GM23338 (cell line): ENCODE results near the gene PIP5K1C. TPM values are rescaled to one million over a fixed set of nuclear protein-coding genes. Genes with fewer than 3 reads are reported as not detected.

Experiments
- ATAC-seq: fragments of 200-7000 bp; cut with Tn5 transposase; 3 replicates; pipeline ENCODE4 v1.9.1; 2020
- DNase-seq: peaks from one replicate; pipeline ENCODE4 v3.0.0-alpha.2; 2015; ENCODE audit warnings: low spot score
- H2AFZ ChIP-seq: fragments of 200-600 bp; sonication (generic); 2 replicates; pipeline ENCODE4 v1.8.0; 2016; ENCODE audit warnings: antibody characterized with exemption, mild to moderate bottlenecking, moderate library complexity
- H3F3A ChIP-seq: fragments of 200-600 bp; sonication (generic); replicated peaks from 2 replicates; pipeline ENCODE4 v1.8.0; 2017; ENCODE audit warnings: antibody characterized with exemption, mixed run types, low read depth
- H3K27ac ChIP-seq: fragments of 200-600 bp; sonication (generic); 2 replicates; pipeline ENCODE4 v1.6.1; 2016; ENCODE audit warnings: low read depth
- H3K27me3 ChIP-seq: fragments of 200-600 bp; sonication (generic); 2 replicates; pipeline ENCODE4 v1.8.0; 2016; ENCODE audit warnings: mild to moderate bottlenecking, mixed run types, moderate library complexity; ENCODE audit not compliant: insufficient read depth
- H3K36me3 ChIP-seq: fragments of 200-600 bp; sonication (generic); 2 replicates; pipeline ENCODE4 v1.8.0; 2016; ENCODE audit warnings: mild to moderate bottlenecking; ENCODE audit not compliant: insufficient read depth
- H3K4me1 ChIP-seq: fragments of 200-600 bp; sonication (generic); 2 replicates; pipeline ENCODE4 v1.8.0; 2016; ENCODE audit warnings: mild to moderate bottlenecking, moderate library complexity; ENCODE audit not compliant: insufficient read depth
- H3K4me2 ChIP-seq: fragments of 200-600 bp; sonication (generic); 2 replicates; pipeline ENCODE4 v1.7.1; 2017; ENCODE audit warnings: mixed run types
- H3K4me3 ChIP-seq: fragments of 200-600 bp; sonication (generic); 2 replicates; pipeline ENCODE4 v1.6.1; 2016; ENCODE audit warnings: mixed run types
- H3K79me2 ChIP-seq: fragments of 200-600 bp; sonication (generic); replicated peaks from 2 replicates; pipeline ENCODE4 v1.8.0; 2017; ENCODE audit warnings: mild to moderate bottlenecking; ENCODE audit not compliant: insufficient read depth
- H3K9me2 ChIP-seq: fragments of 200-600 bp; sonication (generic); 2 replicates; pipeline ENCODE4 v1.8.0; 2017; ENCODE audit not compliant: insufficient read depth
- H4K20me1 ChIP-seq: fragments of 200-600 bp; sonication (generic); replicated peaks from 2 replicates; pipeline ENCODE4 v1.8.0; 2017; ENCODE audit warnings: mild to moderate bottlenecking; ENCODE audit not compliant: insufficient read depth
- H3K27ac Mint-ChIP-seq: 2 replicates; pipeline ENCODE4 v1.8.0; 2020; ENCODE audit warnings: inconsistent platforms, mild to moderate bottlenecking, moderate library complexity, mixed read lengths
- H3K27me3 Mint-ChIP-seq: 3 replicates; pipeline ENCODE4 v1.8.0; 2022; ENCODE audit warnings: low read depth, mild to moderate bottlenecking, moderate library complexity, mixed read lengths, inconsistent platforms; ENCODE audit not compliant: insufficient read depth, poor library complexity
- H3K36me3 Mint-ChIP-seq: 3 replicates; pipeline ENCODE4 v1.8.0; 2021; ENCODE audit warnings: low read depth, mild to moderate bottlenecking, inconsistent platforms, moderate library complexity, mixed read lengths
- H3K4me1 Mint-ChIP-seq: 3 replicates; pipeline ENCODE4 v1.8.0; 2020; ENCODE audit warnings: mild to moderate bottlenecking, inconsistent platforms, mixed read lengths
- H3K4me3 Mint-ChIP-seq: 3 replicates; pipeline ENCODE4 v1.8.0; 2021; ENCODE audit warnings: moderate library complexity, mild to moderate bottlenecking, inconsistent platforms, mixed read lengths
- H3K9me3 Mint-ChIP-seq: 3 replicates; pipeline ENCODE4 v1.8.0; 2020; ENCODE audit warnings: moderate library complexity, mild to moderate bottlenecking, inconsistent platforms, mixed read lengths
- CREB1 ChIP-seq: fragments of 250-450 bp; sonication (Bioruptor Pico); IDR thresholded peaks from 2 replicates; pipeline ENCODE4 v1.5.0; 2020; ENCODE audit warnings: low read depth, mild to moderate bottlenecking, moderate library complexity
- EZH2 ChIP-seq: fragments of 200-600 bp; sonication (generic); IDR thresholded peaks from one replicate; pipeline ENCODE4 v1.8.0; 2017; ENCODE audit warnings: antibody characterized with exemption, mild to moderate bottlenecking, low read depth; ENCODE audit not compliant: unreplicated experiment
- EZH2phosphoT487 ChIP-seq: fragments of 200-600 bp; sonication (generic); IDR thresholded peaks from one replicate; pipeline ENCODE4 v1.8.1; 2018; ENCODE audit warnings: antibody characterized with exemption; ENCODE audit not compliant: unreplicated experiment
- JUNB ChIP-seq: IDR thresholded peaks from one replicate; pipeline ENCODE4 v1.6.1; 2016; ENCODE audit warnings: antibody characterized with exemption; ENCODE audit not compliant: unreplicated experiment
- NANOG ChIP-seq: IDR thresholded peaks from 2 replicates; pipeline ENCODE4 v1.6.1; 2016; ENCODE audit warnings: antibody characterized with exemption, borderline replicate concordance
- STAT1 ChIP-seq: IDR thresholded peaks from one replicate; pipeline ENCODE4 v1.6.1; 2016; ENCODE audit warnings: antibody characterized with exemption; ENCODE audit not compliant: unreplicated experiment
- ZNF331 ChIP-seq: fragments of 250-450 bp; sonication (Bioruptor Pico); IDR thresholded peaks from 2 replicates; pipeline ENCODE4 v1.5.0; 2020; ENCODE audit warnings: low read depth, mild to moderate bottlenecking, moderate library complexity
- polyA plus RNA-seq: library from polyadenylated mRNA; unstranded; fragments of >200 nt; fragmentation: Nextera tagmentation; extraction: Ambion mirVana; gene quantifications from 2 replicates; pipeline ENCODE4 v1.2.1, GENCODE V29; 2016
- total RNA-seq: library from RNA; depleted of rRNA; stranded (reverse); fragments of >200 nt; shearing (Covaris generic); gene quantifications from 2 replicates; pipeline ENCODE4 v1.2.3, GENCODE V29; 2014
- TF ChIP-seq, protein P1 (sequence below), 2 experiments: fragments of 200-600 bp in 1 of 2; sonication (generic) in 1 of 2; conservative IDR thresholded peaks; 2 replicates each; pipeline versions ENCODE4 v1.5.1 to v1.6.1; 2016 to 2017; ENCODE audit warnings: antibody characterized with exemption in 2 of 2, low read depth in 2 of 2, mild to moderate bottlenecking in 2 of 2, moderate library complexity in 1 of 2
- TF ChIP-seq, protein P2 (sequence below): IDR thresholded peaks from 2 replicates; pipeline ENCODE4 v1.6.1; 2016; ENCODE audit warnings: antibody characterized with exemption
- TF ChIP-seq, protein P3 (sequence below): IDR thresholded peaks from one replicate; pipeline ENCODE4 v1.6.1; 2018; ENCODE audit warnings: antibody characterized with exemption; ENCODE audit not compliant: unreplicated experiment
- TF ChIP-seq, protein P4 (sequence below): fragments of 250-450 bp; sonication (Bioruptor Pico); IDR thresholded peaks from 2 replicates; pipeline ENCODE4 v1.5.0; 2020; ENCODE audit warnings: mild to moderate bottlenecking, moderate library complexity

Gene PIP5K1C
- total and polyA plus RNA-seq, 2 experiments from 2014 or later = 11.8 to 46.7 TPM

DNA sequence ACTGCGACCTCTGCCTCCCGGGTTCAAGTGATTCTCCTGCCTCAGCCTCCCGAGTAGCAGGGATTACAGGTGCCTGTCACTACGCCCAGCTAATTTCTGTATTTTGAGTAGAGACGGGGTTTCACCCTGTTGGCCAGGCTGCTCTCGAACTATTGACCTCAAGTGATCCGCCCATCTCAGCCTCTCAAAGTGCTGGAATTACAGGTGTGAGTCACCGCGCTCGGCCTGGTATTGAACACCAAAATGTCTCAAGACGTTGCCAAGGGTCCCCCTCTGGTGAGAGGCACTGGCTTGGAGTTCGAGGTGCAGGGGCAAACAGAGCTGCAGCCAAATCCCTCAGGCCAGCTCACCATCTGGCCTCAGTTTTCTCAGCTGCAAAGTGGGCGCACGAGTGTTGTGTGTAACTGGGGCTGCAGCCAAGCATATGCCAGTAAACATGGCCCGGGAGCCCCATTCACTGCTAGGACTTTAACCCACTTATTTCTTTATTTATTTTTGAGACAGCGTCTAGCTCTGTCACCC is 15.9 kb upstream of the PIP5K1C start:
- no peak overlapping the region for H3K27ac Mint-ChIP-seq
- ATAC-seq = no peak
- H3K36me3 ChIP-seq = no peaks in the 10 kb centered on the region
- H3K27me3 Mint-ChIP-seq = peaks cover 12% of the 10 kb centered on the region
- no peak overlapping the region for H2AFZ ChIP-seq
- H3K9me2 ChIP-seq = no peaks in the 10 kb centered on the region
- H3K9me3 Mint-ChIP-seq = no peaks in the 10 kb centered on the region
- no peaks in the 10 kb centered on the region for H4K20me1 ChIP-seq
- H3K27me3 ChIP-seq = no peaks in the 10 kb centered on the region
- H3K4me1 Mint-ChIP-seq = no peaks in the 10 kb centered on the region
- TF ChIP-seq JUNB (no peak), EZH2phosphoT487 (no peak), EZH2 (no peak), CREB1 (CRISPR knock-in tag) (no peak), STAT1 (no peak), NANOG (no peak), ZNF331 (CRISPR knock-in tag) (no peak)
- TF ChIP-seq, protein P1, sequence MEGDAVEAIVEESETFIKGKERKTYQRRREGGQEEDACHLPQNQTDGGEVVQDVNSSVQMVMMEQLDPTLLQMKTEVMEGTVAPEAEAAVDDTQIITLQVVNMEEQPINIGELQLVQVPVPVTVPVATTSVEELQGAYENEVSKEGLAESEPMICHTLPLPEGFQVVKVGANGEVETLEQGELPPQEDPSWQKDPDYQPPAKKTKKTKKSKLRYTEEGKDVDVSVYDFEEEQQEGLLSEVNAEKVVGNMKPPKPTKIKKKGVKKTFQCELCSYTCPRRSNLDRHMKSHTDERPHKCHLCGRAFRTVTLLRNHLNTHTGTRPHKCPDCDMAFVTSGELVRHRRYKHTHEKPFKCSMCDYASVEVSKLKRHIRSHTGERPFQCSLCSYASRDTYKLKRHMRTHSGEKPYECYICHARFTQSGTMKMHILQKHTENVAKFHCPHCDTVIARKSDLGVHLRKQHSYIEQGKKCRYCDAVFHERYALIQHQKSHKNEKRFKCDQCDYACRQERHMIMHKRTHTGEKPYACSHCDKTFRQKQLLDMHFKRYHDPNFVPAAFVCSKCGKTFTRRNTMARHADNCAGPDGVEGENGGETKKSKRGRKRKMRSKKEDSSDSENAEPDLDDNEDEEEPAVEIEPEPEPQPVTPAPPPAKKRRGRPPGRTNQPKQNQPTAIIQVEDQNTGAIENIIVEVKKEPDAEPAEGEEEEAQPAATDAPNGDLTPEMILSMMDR (conservative IDR thresholded peaks at IDR 0.05; ENCODE audit: low read depth in 2 of 2) = no peak
- TF ChIP-seq, protein P2, sequence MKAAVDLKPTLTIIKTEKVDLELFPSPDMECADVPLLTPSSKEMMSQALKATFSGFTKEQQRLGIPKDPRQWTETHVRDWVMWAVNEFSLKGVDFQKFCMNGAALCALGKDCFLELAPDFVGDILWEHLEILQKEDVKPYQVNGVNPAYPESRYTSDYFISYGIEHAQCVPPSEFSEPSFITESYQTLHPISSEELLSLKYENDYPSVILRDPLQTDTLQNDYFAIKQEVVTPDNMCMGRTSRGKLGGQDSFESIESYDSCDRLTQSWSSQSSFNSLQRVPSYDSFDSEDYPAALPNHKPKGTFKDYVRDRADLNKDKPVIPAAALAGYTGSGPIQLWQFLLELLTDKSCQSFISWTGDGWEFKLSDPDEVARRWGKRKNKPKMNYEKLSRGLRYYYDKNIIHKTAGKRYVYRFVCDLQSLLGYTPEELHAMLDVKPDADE = no peak
- TF ChIP-seq, protein P3, sequence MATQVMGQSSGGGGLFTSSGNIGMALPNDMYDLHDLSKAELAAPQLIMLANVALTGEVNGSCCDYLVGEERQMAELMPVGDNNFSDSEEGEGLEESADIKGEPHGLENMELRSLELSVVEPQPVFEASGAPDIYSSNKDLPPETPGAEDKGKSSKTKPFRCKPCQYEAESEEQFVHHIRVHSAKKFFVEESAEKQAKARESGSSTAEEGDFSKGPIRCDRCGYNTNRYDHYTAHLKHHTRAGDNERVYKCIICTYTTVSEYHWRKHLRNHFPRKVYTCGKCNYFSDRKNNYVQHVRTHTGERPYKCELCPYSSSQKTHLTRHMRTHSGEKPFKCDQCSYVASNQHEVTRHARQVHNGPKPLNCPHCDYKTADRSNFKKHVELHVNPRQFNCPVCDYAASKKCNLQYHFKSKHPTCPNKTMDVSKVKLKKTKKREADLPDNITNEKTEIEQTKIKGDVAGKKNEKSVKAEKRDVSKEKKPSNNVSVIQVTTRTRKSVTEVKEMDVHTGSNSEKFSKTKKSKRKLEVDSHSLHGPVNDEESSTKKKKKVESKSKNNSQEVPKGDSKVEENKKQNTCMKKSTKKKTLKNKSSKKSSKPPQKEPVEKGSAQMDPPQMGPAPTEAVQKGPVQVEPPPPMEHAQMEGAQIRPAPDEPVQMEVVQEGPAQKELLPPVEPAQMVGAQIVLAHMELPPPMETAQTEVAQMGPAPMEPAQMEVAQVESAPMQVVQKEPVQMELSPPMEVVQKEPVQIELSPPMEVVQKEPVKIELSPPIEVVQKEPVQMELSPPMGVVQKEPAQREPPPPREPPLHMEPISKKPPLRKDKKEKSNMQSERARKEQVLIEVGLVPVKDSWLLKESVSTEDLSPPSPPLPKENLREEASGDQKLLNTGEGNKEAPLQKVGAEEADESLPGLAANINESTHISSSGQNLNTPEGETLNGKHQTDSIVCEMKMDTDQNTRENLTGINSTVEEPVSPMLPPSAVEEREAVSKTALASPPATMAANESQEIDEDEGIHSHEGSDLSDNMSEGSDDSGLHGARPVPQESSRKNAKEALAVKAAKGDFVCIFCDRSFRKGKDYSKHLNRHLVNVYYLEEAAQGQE = no peak
- TF ChIP-seq, protein P4, sequence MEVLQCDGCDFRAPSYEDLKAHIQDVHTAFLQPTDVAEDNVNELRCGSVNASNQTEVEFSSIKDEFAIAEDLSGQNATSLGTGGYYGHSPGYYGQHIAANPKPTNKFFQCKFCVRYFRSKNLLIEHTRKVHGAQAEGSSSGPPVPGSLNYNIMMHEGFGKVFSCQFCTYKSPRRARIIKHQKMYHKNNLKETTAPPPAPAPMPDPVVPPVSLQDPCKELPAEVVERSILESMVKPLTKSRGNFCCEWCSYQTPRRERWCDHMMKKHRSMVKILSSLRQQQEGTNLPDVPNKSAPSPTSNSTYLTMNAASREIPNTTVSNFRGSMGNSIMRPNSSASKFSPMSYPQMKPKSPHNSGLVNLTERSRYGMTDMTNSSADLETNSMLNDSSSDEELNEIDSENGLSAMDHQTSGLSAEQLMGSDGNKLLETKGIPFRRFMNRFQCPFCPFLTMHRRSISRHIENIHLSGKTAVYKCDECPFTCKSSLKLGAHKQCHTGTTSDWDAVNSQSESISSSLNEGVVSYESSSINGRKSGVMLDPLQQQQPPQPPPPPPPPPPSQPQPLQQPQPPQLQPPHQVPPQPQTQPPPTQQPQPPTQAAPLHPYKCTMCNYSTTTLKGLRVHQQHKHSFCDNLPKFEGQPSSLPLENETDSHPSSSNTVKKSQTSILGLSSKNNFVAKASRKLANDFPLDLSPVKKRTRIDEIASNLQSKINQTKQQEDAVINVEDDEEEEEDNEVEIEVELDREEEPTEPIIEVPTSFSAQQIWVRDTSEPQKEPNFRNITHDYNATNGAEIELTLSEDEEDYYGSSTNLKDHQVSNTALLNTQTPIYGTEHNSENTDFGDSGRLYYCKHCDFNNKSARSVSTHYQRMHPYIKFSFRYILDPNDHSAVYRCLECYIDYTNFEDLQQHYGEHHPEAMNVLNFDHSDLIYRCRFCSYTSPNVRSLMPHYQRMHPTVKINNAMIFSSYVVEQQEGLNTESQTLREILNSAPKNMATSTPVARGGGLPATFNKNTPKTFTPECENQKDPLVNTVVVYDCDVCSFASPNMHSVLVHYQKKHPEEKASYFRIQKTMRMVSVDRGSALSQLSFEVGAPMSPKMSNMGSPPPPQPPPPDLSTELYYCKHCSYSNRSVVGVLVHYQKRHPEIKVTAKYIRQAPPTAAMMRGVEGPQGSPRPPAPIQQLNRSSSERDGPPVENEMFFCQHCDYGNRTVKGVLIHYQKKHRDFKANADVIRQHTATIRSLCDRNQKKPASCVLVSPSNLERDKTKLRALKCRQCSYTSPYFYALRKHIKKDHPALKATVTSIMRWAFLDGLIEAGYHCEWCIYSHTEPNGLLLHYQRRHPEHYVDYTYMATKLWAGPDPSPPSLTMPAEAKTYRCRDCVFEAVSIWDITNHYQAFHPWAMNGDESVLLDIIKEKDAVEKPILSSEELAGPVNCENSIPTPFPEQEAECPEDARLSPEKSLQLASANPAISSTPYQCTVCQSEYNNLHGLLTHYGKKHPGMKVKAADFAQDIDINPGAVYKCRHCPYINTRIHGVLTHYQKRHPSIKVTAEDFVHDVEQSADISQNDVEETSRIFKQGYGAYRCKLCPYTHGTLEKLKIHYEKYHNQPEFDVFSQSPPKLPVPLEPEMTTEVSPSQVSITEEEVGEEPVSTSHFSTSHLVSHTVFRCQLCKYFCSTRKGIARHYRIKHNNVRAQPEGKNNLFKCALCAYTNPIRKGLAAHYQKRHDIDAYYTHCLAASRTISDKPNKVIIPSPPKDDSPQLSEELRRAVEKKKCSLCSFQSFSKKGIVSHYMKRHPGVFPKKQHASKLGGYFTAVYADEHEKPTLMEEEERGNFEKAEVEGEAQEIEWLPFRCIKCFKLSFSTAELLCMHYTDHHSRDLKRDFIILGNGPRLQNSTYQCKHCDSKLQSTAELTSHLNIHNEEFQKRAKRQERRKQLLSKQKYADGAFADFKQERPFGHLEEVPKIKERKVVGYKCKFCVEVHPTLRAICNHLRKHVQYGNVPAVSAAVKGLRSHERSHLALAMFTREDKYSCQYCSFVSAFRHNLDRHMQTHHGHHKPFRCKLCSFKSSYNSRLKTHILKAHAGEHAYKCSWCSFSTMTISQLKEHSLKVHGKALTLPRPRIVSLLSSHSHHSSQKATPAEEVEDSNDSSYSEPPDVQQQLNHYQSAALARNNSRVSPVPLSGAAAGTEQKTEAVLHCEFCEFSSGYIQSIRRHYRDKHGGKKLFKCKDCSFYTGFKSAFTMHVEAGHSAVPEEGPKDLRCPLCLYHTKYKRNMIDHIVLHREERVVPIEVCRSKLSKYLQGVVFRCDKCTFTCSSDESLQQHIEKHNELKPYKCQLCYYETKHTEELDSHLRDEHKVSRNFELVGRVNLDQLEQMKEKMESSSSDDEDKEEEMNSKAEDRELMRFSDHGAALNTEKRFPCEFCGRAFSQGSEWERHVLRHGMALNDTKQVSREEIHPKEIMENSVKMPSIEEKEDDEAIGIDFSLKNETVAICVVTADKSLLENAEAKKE = no peak
- H3K79me2 ChIP-seq = no peaks in the 10 kb centered on the region
- no peaks in the 10 kb centered on the region for H3K4me1 ChIP-seq
- no peaks in the 10 kb centered on the region for H3K36me3 Mint-ChIP-seq
- no peak overlapping the region for H3K4me3 ChIP-seq
- H3F3A ChIP-seq = 0 out of 2 replicates have a peak, but pooled peaks cover 2% of the 10 kb centered on the region
- DNase-seq = no peak
- H3K4me2 ChIP-seq = no peak overlapping the region
- H3K4me3 Mint-ChIP-seq = no peak overlapping the region
- no peak overlapping the region for H3K27ac ChIP-seq
